HG03460 (cell line): Measurements from ENCODE around the gene DDX17.
"Not testable (repeated sequence)": the region's sequence is repeated elsewhere in the genome, so short reads cannot be mapped to it uniquely, and the experiment has no call there.

ENCODE experiments used
- ATAC-seq: cut with Tn5 transposase; IDR thresholded peaks from one replicate; pipeline ENCODE4 v1.9.1; 2021; ENCODE audit not compliant: unreplicated experiment

The DDX17 gene

DNA sequence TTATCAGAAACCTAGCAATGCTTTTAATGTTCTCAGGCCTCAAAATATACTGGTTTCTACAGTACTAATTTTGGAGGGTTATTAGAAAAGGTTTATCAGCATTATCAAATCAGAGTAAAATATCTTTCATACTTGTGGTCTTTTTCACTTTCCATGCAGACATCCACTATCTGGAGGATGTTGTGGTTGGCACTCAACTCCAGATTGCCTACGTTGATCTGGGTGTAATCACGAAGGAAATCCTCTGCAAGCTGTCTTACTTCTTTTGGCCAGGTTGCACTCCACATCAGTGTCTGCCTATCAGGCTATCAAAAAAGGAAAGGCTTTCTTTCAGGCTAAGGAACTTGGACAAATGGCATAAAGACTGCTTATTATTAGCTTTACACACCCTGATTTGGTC is 11.6 kb downstream of the DDX17 start:
- no peak for ATAC-seq

DNA sequence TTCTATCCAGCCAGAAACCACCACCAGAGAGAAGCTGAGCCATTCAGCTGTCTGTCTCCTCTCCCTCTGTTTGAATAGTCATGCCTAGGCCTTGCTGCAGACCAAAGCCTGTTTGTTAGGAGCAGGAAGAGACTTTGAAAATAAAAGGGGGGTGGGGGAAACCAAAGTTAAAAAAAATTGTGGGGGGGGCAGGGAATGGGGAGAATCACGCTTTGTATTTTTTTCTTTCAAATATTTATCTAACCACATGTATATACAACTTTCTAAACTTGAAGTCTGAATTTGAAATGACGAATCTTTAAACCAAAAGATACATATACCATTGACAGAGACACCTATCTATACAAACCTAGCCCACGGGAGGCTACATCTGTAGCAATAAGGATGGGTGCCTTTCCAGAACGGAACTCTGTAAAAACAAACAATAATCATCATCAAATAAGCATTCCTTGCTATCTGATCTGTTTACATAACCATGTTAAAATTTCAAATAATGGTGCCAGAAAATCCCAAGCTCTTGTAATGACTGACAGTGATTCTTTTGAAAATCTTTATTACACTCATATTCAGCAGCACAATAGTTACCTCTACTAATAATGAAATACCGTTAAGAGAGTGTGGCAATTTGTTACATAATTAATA is 14.3 kb downstream of the DDX17 start:
- no peak for ATAC-seq

DNA sequence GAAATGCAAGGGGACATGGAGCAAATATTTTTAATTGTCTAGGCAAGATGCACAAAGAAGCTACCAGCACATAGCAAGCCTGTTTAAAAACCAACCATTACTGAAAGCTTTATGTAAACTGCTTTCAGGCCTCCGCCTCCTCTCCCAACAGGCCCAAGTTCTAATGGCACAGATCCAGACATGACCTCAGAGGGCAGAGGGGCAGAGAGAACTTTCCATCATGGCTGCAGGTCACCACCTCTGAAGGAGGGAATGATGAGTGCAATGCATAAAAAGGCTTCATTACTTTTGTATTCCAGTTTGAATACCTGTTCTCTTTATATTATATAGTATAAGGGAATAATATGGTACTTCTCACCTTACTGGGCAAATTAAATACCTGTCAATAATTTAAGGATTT is 15.2 kb downstream of the DDX17 start:
- no peak for ATAC-seq

DNA sequence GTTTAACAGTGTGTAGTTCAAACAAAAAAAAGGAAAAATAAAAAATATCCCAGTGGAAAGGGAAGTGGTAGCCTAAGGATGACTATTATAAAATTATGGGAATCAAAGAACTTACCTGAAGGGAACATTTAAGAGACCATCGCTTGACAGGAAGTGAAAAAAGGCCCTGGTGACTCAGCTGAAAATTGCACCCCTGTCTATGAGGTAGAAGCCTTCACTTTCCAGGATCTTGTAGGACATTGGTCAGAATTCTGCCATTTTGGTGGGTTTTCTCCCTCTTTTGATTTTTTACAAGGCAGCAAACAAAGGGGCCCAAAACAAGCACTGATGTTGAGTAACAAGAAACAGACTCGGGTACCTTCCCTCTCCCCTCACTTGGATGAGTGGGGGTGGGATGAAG is 15.6 kb downstream of the DDX17 start:
- no peak for ATAC-seq

DNA sequence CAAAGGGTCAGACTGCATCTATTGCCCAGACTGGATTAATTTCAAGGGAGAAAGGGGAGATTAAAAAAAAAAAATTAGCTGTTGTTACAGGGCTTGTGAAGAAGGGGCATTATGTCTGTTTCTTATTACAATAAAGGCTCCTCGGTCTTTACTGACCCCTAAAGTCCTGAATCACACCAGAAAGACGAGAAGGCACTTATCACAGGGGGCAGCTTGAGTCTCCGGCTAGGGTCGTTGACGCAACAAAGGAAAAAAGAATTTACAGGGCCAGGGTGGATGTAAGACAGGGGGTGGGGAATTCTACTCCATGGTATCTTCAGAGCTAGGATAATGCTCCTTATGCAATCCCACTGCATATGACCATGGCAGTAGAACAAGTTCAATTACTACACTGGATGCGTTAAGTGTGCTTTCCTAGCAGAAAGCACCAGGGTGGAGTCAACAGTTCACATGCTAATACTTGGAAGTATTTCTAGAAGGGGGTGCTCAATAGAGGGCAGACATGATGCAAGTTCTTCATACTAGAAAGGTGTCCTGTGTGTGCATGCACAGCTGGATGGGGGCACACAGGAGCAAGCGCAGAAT is 16.5 kb downstream of the DDX17 start:
- ATAC-seq, result no peak

DNA sequence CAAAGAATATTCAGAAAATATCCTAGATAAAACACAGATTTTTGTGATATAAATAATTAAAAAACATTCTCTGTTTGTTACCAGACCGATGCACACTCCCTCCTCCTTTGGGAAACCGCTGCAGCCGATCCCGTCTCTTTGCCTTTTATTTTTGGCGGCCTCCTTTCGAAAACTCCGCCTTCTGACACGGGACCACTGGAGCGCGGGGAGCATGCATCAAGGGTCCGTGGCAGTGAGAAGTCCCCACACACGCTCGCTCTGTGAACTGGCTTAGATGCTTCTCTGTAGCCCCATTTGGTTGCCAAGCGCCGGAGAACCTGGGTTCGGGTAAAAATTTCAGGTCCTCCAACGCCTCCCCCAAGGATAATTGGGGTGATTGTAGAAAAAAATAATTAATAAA is 17.0 kb downstream of the DDX17 start:
- ATAC-seq, result no peak

DNA sequence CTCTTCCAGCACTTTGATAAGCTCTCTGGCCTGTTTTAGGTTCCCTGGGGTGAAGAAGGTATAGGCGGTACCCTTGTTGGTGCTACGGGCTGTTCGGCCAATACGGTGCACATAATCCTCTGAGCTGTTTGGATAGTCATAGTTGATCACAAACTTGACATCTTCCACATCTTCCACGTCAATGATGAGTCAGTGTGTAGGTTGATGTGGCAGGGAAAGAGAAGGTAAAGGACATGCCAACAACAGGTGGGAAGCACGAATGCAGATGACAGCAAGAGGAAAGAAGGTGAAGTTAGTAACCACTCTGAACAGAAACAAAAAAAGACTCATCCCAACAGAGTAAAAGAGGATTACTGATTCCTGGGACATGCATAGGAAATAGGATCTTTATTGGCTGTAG is 18.2 kb downstream of the DDX17 start:
- ATAC-seq, result no peak

DNA sequence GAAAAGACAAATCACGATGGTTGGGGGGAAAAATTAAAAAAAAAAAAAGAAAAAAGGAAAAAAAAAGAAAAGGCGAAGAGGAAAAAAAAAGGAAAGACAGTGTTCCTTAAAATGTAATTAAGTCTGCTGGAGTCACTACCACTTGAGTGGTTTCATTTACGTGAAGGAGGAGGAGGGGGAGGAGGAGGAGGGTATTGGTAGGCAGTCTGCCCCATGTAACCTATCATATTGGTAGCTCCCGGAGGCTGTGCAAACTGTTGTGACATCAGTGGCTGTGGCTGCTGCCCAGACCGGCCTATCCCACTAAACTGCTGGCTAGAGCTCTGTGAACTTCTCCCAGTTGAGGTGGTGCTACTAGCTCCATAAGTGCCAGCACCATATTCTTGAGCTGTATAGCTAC is 20.3 kb downstream of the DDX17 start:
- no peak for ATAC-seq

DNA sequence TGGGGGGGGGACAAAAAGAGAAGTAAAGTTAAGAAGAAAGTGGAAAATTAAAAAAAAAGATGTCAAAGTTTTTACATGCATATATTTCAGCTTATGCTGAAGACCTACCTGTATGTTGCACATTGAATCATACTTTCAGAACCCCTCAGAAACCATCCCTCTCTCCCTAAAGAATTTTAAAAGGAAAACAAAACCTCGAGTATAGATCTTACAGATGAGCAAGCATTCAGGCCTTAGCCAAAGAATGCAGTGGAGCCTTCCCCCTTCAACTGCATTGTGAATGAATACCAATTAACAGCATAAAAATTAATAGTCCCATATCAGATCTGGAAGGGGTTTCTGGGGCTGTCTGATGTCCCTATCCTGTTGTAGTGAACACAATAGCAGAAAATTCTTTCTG is 21.9 kb downstream of the DDX17 start:
- ATAC-seq, result no peak

DNA sequence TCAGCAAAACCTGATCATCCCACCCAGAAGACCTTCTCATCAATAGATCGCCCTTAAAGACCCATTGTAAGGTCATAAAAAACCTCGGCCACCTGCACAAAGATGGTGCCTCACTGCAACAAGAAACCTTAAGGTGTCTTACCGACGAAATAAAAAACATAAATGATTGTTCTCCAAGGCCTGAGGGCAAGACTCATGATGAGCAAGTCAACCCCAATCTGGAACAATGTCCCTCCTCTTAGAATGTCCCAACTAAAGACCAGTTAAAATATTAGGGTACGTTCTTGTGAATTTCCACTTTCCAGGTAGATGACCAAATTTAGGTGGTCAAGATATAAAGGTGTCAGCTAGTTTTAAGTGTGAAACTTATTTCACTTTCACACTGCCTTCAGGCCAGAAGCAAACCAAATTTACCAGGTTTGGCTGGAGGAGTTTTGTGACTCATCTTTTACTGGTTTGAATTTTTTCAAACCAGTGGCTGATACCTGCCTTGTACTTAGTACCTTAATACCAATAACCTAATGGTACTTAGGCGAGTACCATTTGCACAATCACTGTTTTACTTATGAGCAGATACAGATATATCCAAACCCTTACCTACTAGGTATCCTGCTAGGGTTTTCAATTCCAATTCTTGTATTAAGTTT is 23.3 kb downstream of the DDX17 start:
- ATAC-seq, result no peak

DNA sequence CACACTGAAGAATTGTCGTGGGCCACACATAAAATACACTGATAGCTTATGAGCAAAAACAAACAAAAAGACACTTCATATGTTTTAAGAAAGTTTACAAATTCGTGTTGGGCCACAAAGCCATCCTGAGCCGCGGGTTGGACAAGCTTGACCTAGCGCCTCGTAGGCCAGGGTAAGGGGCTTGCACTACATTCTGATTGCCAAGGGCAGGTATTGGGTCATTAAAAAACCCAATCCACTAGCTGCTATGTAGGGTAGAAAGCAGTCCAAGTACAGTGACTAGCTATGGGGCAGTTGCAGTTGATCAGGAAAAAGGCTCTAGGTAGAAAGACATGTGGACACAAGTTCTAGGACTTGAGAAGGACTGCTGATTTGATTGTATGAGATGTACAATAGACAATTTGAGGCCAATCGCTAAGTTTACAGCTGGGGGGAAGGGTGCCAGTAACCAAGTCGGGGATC is 24.2 kb downstream of the DDX17 start:
- no peak for ATAC-seq

DNA sequence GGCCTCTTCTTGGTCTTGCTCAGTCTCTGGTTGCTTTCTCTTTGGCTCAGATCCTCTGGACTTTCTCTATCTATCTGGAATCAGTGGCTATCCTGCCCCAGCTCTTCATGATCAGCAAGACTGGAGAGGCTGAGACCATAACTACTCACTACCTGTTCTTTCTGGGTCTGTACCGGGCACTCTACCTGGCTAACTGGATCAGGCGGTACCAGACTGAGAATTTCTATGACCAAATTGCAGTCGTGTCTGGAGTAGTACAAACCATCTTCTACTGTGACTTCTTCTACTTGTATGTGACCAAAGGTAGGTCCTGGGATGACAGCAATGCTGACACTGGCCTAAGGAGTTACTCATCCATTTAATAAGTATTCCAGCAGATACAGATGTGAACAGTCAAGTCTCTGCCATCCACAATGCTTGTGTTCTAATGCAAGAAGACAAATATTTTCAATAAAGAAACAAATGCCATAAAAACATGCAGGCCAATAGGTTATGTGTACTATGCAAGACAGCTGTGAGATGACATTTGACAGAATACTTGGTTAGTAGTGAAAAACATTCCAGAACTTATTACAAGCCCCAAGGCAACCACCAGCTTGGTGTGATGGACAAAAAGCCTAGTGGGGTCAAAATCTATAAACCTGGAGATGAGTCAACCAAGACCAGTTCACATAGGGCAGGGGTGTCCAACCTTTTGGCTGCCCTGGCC is 24.8 kb downstream of the DDX17 start:
- ATAC-seq, result no peak

DNA sequence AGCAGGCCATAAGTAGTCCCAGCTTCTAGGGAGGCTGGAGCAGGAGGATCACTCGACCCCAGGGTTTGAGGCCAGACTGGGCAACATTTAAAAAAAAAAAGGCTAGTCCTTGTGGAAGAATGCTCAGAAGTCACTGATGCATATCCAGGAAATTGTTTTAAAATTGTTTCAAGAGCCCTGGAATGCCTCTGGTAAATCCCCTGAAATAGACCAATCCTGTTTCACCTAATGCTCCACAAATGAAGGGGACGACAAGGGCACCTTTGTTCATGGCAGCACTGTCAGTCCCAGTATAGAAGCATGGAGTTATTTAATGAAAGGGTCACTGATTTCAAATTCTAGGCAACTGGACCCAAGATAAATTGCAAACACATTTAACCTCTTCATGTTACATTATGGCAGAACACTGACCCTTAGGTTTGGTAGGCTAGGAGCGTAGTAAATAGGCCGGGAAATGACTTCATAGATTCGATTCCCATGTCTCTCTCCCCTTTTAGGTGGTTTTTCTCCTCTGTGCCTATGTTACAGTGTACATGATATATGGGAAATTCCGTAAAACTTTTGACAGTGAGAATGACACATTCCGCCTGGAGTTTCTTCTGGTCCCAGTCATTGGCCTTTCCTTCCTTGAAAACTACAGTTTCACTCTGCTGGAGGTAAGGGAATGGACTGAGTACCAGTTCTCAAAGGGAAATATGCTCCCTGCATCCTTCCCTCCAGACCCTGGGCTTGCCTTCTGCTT is 26.8 kb downstream of the DDX17 start:
- no peak for ATAC-seq

DNA sequence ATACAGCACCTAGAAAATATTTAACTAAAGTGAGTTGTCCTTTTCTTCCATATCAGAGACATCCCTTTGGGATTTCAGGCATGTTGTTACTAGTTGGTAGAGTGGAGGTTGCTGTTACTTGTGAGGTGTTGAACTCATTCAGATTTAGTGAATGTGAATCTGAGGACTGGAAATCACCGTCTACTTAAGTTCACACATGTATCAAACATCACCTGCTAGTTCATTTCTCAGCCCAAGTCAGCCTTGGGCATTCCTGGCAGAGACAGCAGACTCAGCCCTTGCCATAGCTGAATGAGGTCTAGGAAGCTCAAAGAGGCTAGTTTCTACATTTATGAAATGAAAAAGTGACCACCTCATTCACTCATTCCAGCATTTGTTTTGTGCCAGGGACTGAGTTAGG is 28.5 kb downstream of the DDX17 start:
- ATAC-seq, result no peak

DNA sequence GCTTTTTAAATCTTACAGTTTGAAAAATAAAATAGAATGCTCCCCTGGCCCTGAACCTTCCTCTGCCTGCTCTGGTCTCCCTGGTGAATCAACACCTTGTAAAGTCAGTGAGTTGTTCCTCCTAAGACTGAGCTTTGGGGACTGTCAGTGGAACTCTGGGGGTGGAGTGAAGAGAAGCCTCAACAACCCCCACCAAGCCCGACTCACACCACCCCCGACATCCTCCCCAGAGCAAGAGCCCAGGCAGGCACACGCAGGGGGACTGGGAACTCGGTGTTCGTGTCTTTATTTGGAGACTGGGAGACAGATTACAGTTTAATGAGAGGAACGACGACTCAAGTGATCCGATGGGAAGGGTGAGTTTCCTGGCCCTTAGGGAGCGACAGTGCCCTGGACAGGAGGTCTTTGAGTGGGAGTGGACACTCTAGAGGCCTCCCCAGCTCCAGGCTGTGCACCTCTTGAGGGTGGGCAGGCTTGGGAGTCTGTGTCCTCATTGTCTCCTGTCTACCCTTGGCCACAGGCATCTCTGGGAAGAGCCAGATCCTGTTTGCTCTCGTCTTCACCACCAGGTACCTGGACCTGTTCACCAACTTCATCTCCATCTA is 32.0 kb downstream of the DDX17 start:
- no peak for ATAC-seq

DNA sequence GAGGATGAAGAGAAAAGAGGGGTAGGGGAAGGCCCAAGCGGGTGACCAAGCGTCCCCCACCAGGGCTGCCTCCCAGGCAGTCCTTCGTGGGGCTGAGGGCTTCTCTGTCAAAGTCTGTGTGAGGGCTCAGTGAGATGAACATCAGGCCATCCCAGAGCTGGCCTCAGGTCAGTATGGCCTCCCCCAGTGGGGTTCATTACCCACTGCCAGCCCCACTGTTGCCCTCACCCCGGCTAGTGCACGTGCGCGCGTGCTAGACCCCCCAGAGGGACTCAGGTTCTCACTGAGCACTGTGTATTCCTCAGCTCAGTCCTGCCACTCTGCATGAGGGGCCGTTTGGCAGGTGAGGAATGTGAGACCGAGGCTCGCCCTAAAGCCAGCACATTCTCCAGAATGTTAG is 34.9 kb downstream of the DDX17 start:
- ATAC-seq, result no peak

DNA sequence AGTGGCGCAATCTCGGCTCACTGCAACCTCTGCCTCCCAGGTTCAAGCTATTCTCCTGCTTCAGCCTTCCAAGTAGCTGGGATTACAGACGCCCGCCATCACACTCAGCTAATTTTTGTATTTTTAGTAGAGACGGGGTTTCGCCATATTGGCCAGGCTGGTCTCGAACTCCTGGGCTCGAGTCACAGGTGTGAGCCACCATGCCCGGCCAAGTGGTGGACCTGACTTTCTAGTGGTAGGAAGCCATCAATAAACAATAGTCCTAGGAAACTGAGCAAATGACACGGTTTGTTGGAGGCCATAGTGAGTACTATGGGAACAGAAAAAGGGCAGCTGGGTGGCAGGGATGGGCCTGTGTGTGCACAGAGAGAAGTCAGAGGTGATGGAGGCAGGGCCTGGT is 35.9 kb downstream of the DDX17 start:
- ATAC-seq, result not testable (repeated sequence)

DNA sequence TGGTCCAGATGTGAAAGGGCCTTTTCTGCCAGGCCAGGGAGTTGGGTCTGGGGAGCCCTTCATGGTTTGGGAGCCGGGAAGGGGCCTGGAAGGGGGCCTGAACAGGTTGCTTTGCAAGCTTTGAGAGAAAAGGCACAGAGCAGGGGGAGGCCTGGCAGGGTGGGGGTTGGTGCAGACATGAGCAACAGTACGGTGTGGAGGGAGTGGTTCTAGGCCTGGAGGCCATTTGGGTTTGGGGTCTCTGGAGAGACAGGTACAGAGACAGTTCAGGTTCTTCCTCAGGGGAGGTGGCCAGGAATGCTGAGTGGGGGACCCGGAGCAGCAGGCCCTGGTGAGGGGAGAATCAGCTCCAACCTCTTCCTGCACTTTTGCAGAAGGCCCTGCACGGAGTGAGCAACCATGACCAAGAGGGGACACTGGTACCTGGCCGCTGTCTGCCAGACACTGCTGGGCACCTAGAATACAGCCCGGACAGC is 36.8 kb downstream of the DDX17 start:
- ATAC-seq, result no peak

DNA sequence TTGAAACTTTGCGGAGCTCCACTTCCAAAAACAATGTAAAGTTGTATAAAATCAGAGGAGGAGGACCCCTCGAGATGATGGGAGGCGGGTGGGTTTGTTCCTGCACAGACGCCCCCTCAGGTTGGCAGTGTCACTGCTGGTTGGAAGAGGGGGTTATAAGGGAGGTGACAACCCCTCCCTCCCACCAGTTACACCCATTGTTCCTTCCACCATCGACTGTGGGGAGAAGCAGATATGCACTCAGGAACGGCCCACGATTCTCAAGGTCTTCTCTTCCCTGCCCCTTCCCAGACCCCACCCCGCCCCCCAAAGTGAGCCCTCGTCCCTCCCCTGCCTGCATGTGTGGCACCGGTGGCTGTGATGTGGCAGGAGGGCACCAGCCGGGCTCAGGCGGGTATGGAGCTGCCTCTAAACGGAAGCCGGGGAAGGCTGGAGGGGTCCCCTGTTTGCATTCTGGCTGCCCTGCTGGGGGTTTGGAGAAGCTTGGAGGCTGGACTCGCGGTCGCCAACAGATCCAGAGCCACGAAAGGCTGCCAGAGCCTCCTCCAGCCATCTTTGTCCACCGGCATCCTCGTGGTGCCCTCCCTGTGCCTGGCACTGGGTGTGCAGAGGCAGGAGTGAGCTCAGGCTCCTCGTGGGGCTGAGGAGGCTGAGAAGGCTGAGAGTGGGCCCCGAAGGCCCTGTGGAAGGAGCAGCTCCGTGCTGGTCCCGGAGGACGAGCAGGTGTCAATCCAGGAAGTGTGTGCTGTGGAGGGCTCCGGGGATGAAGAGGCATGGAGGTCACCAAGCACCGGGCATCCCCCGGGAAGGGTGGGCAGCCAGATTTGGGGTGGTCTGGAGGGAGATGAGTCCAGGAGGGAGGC is 37.4 kb downstream of the DDX17 start:
- ATAC-seq, result no peak

DNA sequence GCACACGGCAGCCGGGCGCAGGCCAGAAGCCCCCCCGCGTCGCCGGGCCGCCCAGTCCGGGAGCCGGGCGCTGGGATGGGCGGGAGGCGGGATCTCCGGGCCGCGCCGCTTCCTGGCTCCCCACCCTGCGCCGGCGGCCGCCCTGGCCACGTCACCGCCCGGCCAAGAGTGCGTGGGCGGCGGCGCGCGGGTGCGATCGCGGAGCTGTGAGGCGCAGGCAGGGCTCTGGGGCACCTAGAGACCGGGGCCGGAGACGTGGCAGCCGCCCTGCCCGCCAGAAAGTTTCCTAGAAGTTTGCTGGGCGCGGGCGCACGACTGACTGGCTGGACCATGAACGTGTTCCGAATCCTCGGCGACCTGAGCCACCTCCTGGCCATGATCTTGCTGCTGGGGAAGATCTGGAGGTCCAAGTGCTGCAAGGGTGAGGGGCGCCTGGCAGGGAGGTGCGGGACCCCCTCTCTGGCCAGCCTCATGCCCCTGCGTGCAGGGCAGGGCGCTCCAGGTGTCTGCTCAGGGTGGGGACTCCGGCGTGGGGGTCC is 38.1 kb downstream of the DDX17 start, which contains the start of gene KDELR3:
KDELR3 (plus strand) TSS at position 193 of the 539 bp plus-strand sequence; CDS start at position 331, 138 bp downstream.
- ATAC-seq, result no peak
